Measurements from ENCODE around the gene SLCO2A1. TPM values are rescaled to one million over a fixed set of nuclear protein-coding genes. Genes with fewer than 3 reads are reported as not detected.

Gene SLCO2A1
- total RNA-seq, 1 experiment from 2014 or later: not detected

GRCh38 chr3:134034005-134034785, 4.5 kb upstream of the SLCO2A1 start:
- H3K27me3 ChIP-seq (ENCODE audit: low read length): no peaks in the 10 kb centered on the region
- no peaks in the 10 kb centered on the region for H3K36me3 ChIP-seq (ENCODE audit: insufficient read depth, low read length)
- H4K20me1 ChIP-seq (ENCODE audit: insufficient read depth, low read depth, low read length): no peaks in the 10 kb centered on the region
- no peaks in the 10 kb centered on the region for H3K9me2 ChIP-seq (replicated peaks; ENCODE audit: insufficient read depth, low read length)
- no peak overlapping the region for H2AFZ ChIP-seq (ENCODE audit: low read length)
- DNase-seq: no peak
- H3K4me2 ChIP-seq (ENCODE audit: low read depth, low read length, poor library complexity, severe bottlenecking): no peak overlapping the region
- H3K79me2 ChIP-seq (ENCODE audit: low read length): no peaks in the 10 kb centered on the region
- H3K4me1 ChIP-seq (ENCODE audit: low read length): no peaks in the 10 kb centered on the region
- H3K9ac ChIP-seq (ENCODE audit: low read length): no peak overlapping the region
- no peaks in the 10 kb centered on the region for H3K9me3 ChIP-seq (ENCODE audit: low read length)
- H3K27ac ChIP-seq (ENCODE audit: low read length): no peak overlapping the region
- H3K4me3 ChIP-seq (ENCODE audit: low read length): no peak overlapping the region

- Histone ChIP-seq H3K36me3 (ENCODE audit: insufficient read depth, low read length) (no peaks in the 10 kb centered on the region), H3K9me2 (replicated peaks; ENCODE audit: insufficient read depth, low read length) (no peaks in the 10 kb centered on the region), H3K27me3 (ENCODE audit: low read length) (no peaks in the 10 kb centered on the region), H3K4me2 (ENCODE audit: low read depth, low read length, poor library complexity, severe bottlenecking) (no peak overlapping the region), H3K4me3 (ENCODE audit: low read length) (no peak overlapping the region), H3K9me3 (ENCODE audit: low read length) (no peaks in the 10 kb centered on the region), H3K4me1 (ENCODE audit: low read length) (no peaks in the 10 kb centered on the region), H2AFZ (ENCODE audit: low read length) (no peak overlapping the region), H3K9ac (ENCODE audit: low read length) (no peak overlapping the region), H3K79me2 (ENCODE audit: low read length) (no peaks in the 10 kb centered on the region), H4K20me1 (ENCODE audit: insufficient read depth, low read depth, low read length) (no peaks in the 10 kb centered on the region), H3K27ac (ENCODE audit: low read length) (no peak overlapping the region)
- DNase-seq: no peak
Measured at GRCh38 chr3:134033315-134033996, 3.7 kb upstream of the SLCO2A1 start.

GRCh38 chr3:134031348-134031915, 1.7 kb upstream of the SLCO2A1 start:
- H3K9me2 ChIP-seq (replicated peaks; ENCODE audit: insufficient read depth, low read length): no peaks in the 10 kb centered on the region
- no peaks in the 10 kb centered on the region for H4K20me1 ChIP-seq (ENCODE audit: insufficient read depth, low read depth, low read length)
- no peak overlapping the region for H3K4me2 ChIP-seq (ENCODE audit: low read depth, low read length, poor library complexity, severe bottlenecking)
- H3K9ac ChIP-seq (ENCODE audit: low read length): no peak overlapping the region
- H2AFZ ChIP-seq (ENCODE audit: low read length): no peak overlapping the region
- no peak overlapping the region for H3K4me3 ChIP-seq (ENCODE audit: low read length)
- H3K79me2 ChIP-seq (ENCODE audit: low read length): no peaks in the 10 kb centered on the region
- H3K27ac ChIP-seq (ENCODE audit: low read length): no peak overlapping the region
- H3K4me1 ChIP-seq (ENCODE audit: low read length): no peaks in the 10 kb centered on the region
- H3K27me3 ChIP-seq (ENCODE audit: low read length): no peaks in the 10 kb centered on the region
- no peak for DNase-seq
- H3K36me3 ChIP-seq (ENCODE audit: insufficient read depth, low read length): no peaks in the 10 kb centered on the region
- H3K9me3 ChIP-seq (ENCODE audit: low read length): no peaks in the 10 kb centered on the region

GRCh38 chr3:134030379-134031347, 938 bp upstream of the SLCO2A1 start:
- no peak for DNase-seq
- no peaks in the 10 kb centered on the region for H3K4me1 ChIP-seq (ENCODE audit: low read length)
- no peak overlapping the region for H3K9ac ChIP-seq (ENCODE audit: low read length)
- H3K4me3 ChIP-seq (ENCODE audit: low read length): no peak overlapping the region
- no peaks in the 10 kb centered on the region for H3K9me3 ChIP-seq (ENCODE audit: low read length)
- H3K36me3 ChIP-seq (ENCODE audit: insufficient read depth, low read length): no peaks in the 10 kb centered on the region
- no peak overlapping the region for H2AFZ ChIP-seq (ENCODE audit: low read length)
- H3K4me2 ChIP-seq (ENCODE audit: low read depth, low read length, poor library complexity, severe bottlenecking): no peak overlapping the region
- H3K27me3 ChIP-seq (ENCODE audit: low read length): no peaks in the 10 kb centered on the region
- H3K79me2 ChIP-seq (ENCODE audit: low read length): no peaks in the 10 kb centered on the region
- H3K27ac ChIP-seq (ENCODE audit: low read length): no peak overlapping the region
- H3K9me2 ChIP-seq (replicated peaks; ENCODE audit: insufficient read depth, low read length): no peaks in the 10 kb centered on the region
- no peaks in the 10 kb centered on the region for H4K20me1 ChIP-seq (ENCODE audit: insufficient read depth, low read depth, low read length)

GRCh38 chr3:134029256-134029733, 430 bp downstream of the SLCO2A1 start:
- no peak for DNase-seq
- Histone ChIP-seq H3K79me2 (ENCODE audit: low read length) (no peaks in the 10 kb centered on the region), H3K4me3 (ENCODE audit: low read length) (no peak overlapping the region), H3K27ac (ENCODE audit: low read length) (no peak overlapping the region), H2AFZ (ENCODE audit: low read length) (no peak overlapping the region), H3K9me3 (ENCODE audit: low read length) (no peaks in the 10 kb centered on the region), H3K9ac (ENCODE audit: low read length) (no peak overlapping the region), H4K20me1 (ENCODE audit: insufficient read depth, low read depth, low read length) (no peaks in the 10 kb centered on the region), H3K4me2 (ENCODE audit: low read depth, low read length, poor library complexity, severe bottlenecking) (no peak overlapping the region), H3K4me1 (ENCODE audit: low read length) (no peaks in the 10 kb centered on the region), H3K27me3 (ENCODE audit: low read length) (no peaks in the 10 kb centered on the region), H3K9me2 (replicated peaks; ENCODE audit: insufficient read depth, low read length) (no peaks in the 10 kb centered on the region), H3K36me3 (ENCODE audit: insufficient read depth, low read length) (no peaks in the 10 kb centered on the region)

GRCh38 chr3:134028486-134029255, 1.1 kb downstream of the SLCO2A1 start:
- no peaks in the 10 kb centered on the region for H3K4me1 ChIP-seq (ENCODE audit: low read length)
- no peaks in the 10 kb centered on the region for H3K9me2 ChIP-seq (replicated peaks; ENCODE audit: insufficient read depth, low read length)
- H4K20me1 ChIP-seq (ENCODE audit: insufficient read depth, low read depth, low read length): no peaks in the 10 kb centered on the region
- no peak for DNase-seq
- no peak overlapping the region for H2AFZ ChIP-seq (ENCODE audit: low read length)
- no peaks in the 10 kb centered on the region for H3K27me3 ChIP-seq (ENCODE audit: low read length)
- no peaks in the 10 kb centered on the region for H3K9me3 ChIP-seq (ENCODE audit: low read length)
- H3K27ac ChIP-seq (ENCODE audit: low read length): no peak overlapping the region
- no peaks in the 10 kb centered on the region for H3K79me2 ChIP-seq (ENCODE audit: low read length)
- no peak overlapping the region for H3K9ac ChIP-seq (ENCODE audit: low read length)
- no peak overlapping the region for H3K4me3 ChIP-seq (ENCODE audit: low read length)
- H3K36me3 ChIP-seq (ENCODE audit: insufficient read depth, low read length): no peaks in the 10 kb centered on the region
- H3K4me2 ChIP-seq (ENCODE audit: low read depth, low read length, poor library complexity, severe bottlenecking): no peak overlapping the region

GRCh38 chr3:134027631-134028030, 2.1 kb downstream of the SLCO2A1 start:
- H3K4me3 ChIP-seq (ENCODE audit: low read length): no peak overlapping the region
- H3K4me2 ChIP-seq (ENCODE audit: low read depth, low read length, poor library complexity, severe bottlenecking): no peak overlapping the region
- no peaks in the 10 kb centered on the region for H3K9me3 ChIP-seq (ENCODE audit: low read length)
- no peaks in the 10 kb centered on the region for H4K20me1 ChIP-seq (ENCODE audit: insufficient read depth, low read depth, low read length)
- H3K9ac ChIP-seq (ENCODE audit: low read length): no peak overlapping the region
- no peaks in the 10 kb centered on the region for H3K4me1 ChIP-seq (ENCODE audit: low read length)
- no peak for DNase-seq
- H3K27ac ChIP-seq (ENCODE audit: low read length): no peak overlapping the region
- H3K79me2 ChIP-seq (ENCODE audit: low read length): no peaks in the 10 kb centered on the region
- H3K36me3 ChIP-seq (ENCODE audit: insufficient read depth, low read length): no peaks in the 10 kb centered on the region
- H3K27me3 ChIP-seq (ENCODE audit: low read length): no peaks in the 10 kb centered on the region
- no peak overlapping the region for H2AFZ ChIP-seq (ENCODE audit: low read length)
- no peaks in the 10 kb centered on the region for H3K9me2 ChIP-seq (replicated peaks; ENCODE audit: insufficient read depth, low read length)
